NCI-H748 (cell line): Measurements from ENCODE around the gene FHOD3.

Source experiments
- DNase-seq: peaks from one replicate; lab custom pipeline; 2025; ENCODE audit not compliant: unreplicated experiment; lab: John Stamatoyannopoulos, UW

FHOD3 gene

GRCh38 chr18:36295880-36296301, 1.6 kb upstream of the FHOD3 start:
- DNase-seq = no peak

- DNase-seq = peak; percentile 91
Measured at GRCh38 chr18:36296650-36297416, 680 bp upstream of the FHOD3 start.

GRCh38 chr18:36298126-36298741, 721 bp downstream of the FHOD3 start:
- DNase-seq = peak; percentile 78

- DNase-seq = no peak
Measured at GRCh38 chr18:36299015-36299414, 1.5 kb downstream of the FHOD3 start.

- DNase-seq = no peak
Measured at GRCh38 chr18:36300211-36300610, 2.7 kb downstream of the FHOD3 start.

- no peak for DNase-seq
Measured at GRCh38 chr18:36301884-36302283, 4.4 kb downstream of the FHOD3 start.

- no peak for DNase-seq
Measured at GRCh38 chr18:36302676-36303075, 5.2 kb downstream of the FHOD3 start.

- no peak for DNase-seq
Measured at GRCh38 chr18:36303211-36303844, 5.8 kb downstream of the FHOD3 start.

- no peak for DNase-seq
Measured at GRCh38 chr18:36304723-36305122, 7.2 kb downstream of the FHOD3 start.

GRCh38 chr18:36305375-36305774, 7.9 kb downstream of the FHOD3 start:
- no peak for DNase-seq

GRCh38 chr18:36307513-36307912, 10.0 kb downstream of the FHOD3 start:
- DNase-seq = no peak

- DNase-seq = no peak
Measured at GRCh38 chr18:36308711-36309435, 11.4 kb downstream of the FHOD3 start.

GRCh38 chr18:36309436-36310391, 12.2 kb downstream of the FHOD3 start:
- DNase-seq = no peak

GRCh38 chr18:36311026-36311570, 13.6 kb downstream of the FHOD3 start:
- no peak for DNase-seq

GRCh38 chr18:36312806-36313395, 15.4 kb downstream of the FHOD3 start:
- DNase-seq = no peak

GRCh38 chr18:36314098-36314497, 16.6 kb downstream of the FHOD3 start:
- no peak for DNase-seq

- no peak for DNase-seq
Measured at GRCh38 chr18:36314754-36315153, 17.2 kb downstream of the FHOD3 start.

GRCh38 chr18:36315736-36316135, 18.2 kb downstream of the FHOD3 start:
- DNase-seq = no peak

- no peak for DNase-seq
Measured at GRCh38 chr18:36316246-36316645, 18.7 kb downstream of the FHOD3 start.
